Cardiac muscle cell (in vitro differentiated cells and primary cell): Measurements from ENCODE around the gene CD99L2. TPM values are rescaled to one million over a fixed set of nuclear protein-coding genes. Genes with fewer than 3 reads are reported as not detected.

ENCODE experiments used
- DNase-seq, 2 donors: peaks; one replicate each; pipeline versions ENCODE4 v3.0.0 to v3.0.0-alpha.2; 2010 to 2017; ENCODE audit warnings: low read depth in 1 of 2, low spot score in 1 of 2
- H3K27ac ChIP-seq: fragments of 200-600 bp; sonication (generic); 2 replicates; pipeline ENCODE4 v1.5.1; 2016
- H3K27me3 ChIP-seq: fragments of 200-600 bp; sonication (generic); 2 replicates; pipeline ENCODE4 v1.6.0; 2016; ENCODE audit warnings: control low read depth
- H3K36me3 ChIP-seq: fragments of 200-600 bp; sonication (generic); 2 replicates; pipeline ENCODE4 v1.5.1; 2016; ENCODE audit warnings: control low read depth
- H3K4me1 ChIP-seq: fragments of 200-600 bp; sonication (generic); 2 replicates; pipeline ENCODE4 v1.8.1; 2017; ENCODE audit warnings: low read depth, mild to moderate bottlenecking, mixed run types
- H3K4me3 ChIP-seq: fragments of 200-600 bp; sonication (generic); 2 replicates; pipeline ENCODE4 v1.5.1; 2016; ENCODE audit warnings: mild to moderate bottlenecking
- H3K9me3 ChIP-seq: fragments of 200-600 bp; sonication (generic); 2 replicates; pipeline ENCODE4 v1.5.1; 2017; ENCODE audit warnings: low read depth, mild to moderate bottlenecking, control low read depth
- polyA plus RNA-seq: library from polyadenylated mRNA; unstranded; fragments of >200 nt; fragmentation: Nextera tagmentation; extraction: Ambion mirVana; gene quantifications from 2 replicates; pipeline ENCODE4 v1.2.1, GENCODE V29; 2016
- total RNA-seq: library from RNA; depleted of rRNA; stranded (reverse); fragments of >200 nt; gene quantifications from 2 replicates; pipeline ENCODE4 v1.2.3, GENCODE V29; 2016
- TF ChIP-seq, protein P1 (sequence below): IDR thresholded peaks from 2 replicates; pipeline ENCODE4 v1.5.1; 2012; ENCODE audit warnings: low read depth, mild to moderate bottlenecking, low read length

The CD99L2 gene
- total and polyA plus RNA-seq, 2 experiments from 2014 or later = 44.7 to 53.5 TPM

DNA sequence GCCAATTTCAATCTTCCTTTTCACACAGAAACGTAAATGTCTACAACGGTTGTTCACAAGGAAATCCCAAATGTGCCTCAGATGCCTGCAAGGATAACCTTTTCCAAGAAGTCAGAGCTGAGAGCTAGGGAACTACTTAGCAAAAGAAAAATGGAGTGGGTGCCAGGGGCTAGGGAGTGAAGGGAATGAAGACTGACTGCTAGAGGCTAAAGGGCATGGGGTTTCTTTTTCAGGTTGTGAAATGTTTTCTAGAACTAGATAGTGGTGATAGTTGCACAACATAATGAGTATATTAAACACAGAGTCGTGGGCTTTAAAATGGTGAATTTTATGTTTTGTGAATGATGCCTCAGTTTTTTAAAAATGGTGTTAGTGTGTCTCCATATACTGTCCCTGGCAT is 53.4 kb downstream of the CD99L2 start:
- H3K9me3 ChIP-seq = no peaks in the 10 kb centered on the region
- peak in 1 of 2 donors; percentile 37 for DNase-seq
- TF ChIP-seq, protein P1, sequence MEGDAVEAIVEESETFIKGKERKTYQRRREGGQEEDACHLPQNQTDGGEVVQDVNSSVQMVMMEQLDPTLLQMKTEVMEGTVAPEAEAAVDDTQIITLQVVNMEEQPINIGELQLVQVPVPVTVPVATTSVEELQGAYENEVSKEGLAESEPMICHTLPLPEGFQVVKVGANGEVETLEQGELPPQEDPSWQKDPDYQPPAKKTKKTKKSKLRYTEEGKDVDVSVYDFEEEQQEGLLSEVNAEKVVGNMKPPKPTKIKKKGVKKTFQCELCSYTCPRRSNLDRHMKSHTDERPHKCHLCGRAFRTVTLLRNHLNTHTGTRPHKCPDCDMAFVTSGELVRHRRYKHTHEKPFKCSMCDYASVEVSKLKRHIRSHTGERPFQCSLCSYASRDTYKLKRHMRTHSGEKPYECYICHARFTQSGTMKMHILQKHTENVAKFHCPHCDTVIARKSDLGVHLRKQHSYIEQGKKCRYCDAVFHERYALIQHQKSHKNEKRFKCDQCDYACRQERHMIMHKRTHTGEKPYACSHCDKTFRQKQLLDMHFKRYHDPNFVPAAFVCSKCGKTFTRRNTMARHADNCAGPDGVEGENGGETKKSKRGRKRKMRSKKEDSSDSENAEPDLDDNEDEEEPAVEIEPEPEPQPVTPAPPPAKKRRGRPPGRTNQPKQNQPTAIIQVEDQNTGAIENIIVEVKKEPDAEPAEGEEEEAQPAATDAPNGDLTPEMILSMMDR = no peak

GRCh38 chrX:150844016-150844415 is 54.5 kb downstream of the CD99L2 start:
- no peak overlapping the region for H3K27ac ChIP-seq
- DNase-seq = no peak
- TF ChIP-seq, protein P1 = no peak
- H3K4me1 ChIP-seq = no peaks in the 10 kb centered on the region
- no peaks in the 10 kb centered on the region for H3K9me3 ChIP-seq
- H3K27me3 ChIP-seq = no peaks in the 10 kb centered on the region
- no peak overlapping the region for H3K4me3 ChIP-seq
- no peaks in the 10 kb centered on the region for H3K36me3 ChIP-seq

More for the DNA sequence above, 53.4 kb downstream of the CD99L2 start:
- Histone ChIP-seq H3K4me1 (no peaks in the 10 kb centered on the region), H3K36me3 (no peaks in the 10 kb centered on the region), H3K27me3 (no peaks in the 10 kb centered on the region), H3K27ac (no peak overlapping the region), H3K4me3 (no peak overlapping the region)

DNA sequence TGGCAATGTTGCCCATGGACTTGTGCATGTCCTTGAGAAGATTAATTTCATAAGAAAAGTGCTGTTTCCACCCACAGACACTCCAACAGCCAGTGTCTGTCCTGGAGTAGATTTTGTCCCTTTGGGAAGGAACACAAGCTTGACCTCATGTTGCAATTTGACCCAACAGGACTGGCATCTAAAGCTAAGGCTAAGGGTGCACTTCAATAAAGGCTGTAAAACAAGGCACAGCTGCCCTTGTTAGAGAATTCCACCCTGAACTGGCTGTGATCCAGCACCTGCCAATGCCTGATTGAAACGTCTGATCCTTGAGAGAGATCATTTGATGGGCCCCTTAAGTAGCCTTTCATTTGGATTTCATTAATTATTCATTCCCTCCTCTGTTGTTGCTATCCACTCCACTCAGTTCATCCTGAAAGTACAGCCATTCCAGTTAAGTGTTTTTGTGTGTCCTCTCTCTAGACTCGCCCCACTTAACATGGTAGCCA is 56.2 kb downstream of the CD99L2 start:
- no peaks in the 10 kb centered on the region for H3K27me3 ChIP-seq
- no peak overlapping the region for H3K4me3 ChIP-seq
- no peaks in the 10 kb centered on the region for H3K9me3 ChIP-seq
- H3K27ac ChIP-seq = no peak overlapping the region
- TF ChIP-seq, protein P1 = no peak
- DNase-seq = no peak
- H3K4me1 ChIP-seq = no peaks in the 10 kb centered on the region
- no peaks in the 10 kb centered on the region for H3K36me3 ChIP-seq

DNA sequence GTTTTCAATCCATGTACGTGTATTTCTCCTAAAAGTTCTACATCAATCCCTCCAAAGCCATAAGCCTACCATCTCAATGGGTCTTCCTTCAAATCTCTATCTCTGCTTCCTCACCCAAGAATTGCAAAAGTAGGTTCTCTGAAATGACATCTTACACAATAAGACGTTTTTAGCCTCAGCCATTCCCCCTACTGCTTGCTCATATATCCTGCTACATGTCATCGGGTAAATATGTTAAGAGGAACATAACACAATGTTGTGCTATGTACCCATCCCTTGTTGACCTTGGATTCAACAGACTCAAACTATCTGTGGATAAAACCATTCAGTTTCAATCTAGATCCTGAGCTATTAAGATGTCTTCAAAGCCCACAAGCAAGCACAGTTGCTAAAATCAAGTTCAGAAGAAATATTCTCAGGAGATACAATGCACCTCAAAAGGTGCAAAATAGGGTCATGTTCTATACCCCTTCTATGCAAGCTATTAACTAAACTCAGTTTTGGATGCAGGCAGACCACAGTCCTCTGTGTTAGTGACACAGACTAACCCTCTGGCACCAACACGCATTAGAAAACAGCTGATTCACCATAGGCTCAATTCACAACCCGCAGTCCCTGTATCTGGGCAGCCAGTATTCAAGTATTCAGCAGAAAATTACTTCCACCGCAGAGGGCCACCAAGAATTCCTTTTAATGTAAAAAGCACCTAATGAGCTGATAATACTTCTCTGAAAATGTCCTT is 56.8 kb downstream of the CD99L2 start:
- TF ChIP-seq, protein P1 = no peak
- DNase-seq = peak in 1 of 2 donors; percentile 57
- H3K27ac ChIP-seq = no peak overlapping the region

GRCh38 chrX:150837845-150838244 is 60.6 kb downstream of the CD99L2 start:
- DNase-seq = no peak
- Histone ChIP-seq H3K27me3 (no peaks in the 10 kb centered on the region), H3K4me1 (no peaks in the 10 kb centered on the region), H3K36me3 (no peaks in the 10 kb centered on the region), H3K4me3 (no peak overlapping the region), H3K27ac (no peak overlapping the region), H3K9me3 (no peaks in the 10 kb centered on the region)
- TF ChIP-seq, protein P1 = no peak

More for the DNA sequence above, 56.8 kb downstream of the CD99L2 start:
- H3K9me3 ChIP-seq = no peaks in the 10 kb centered on the region
- no peaks in the 10 kb centered on the region for H3K27me3 ChIP-seq
- H3K36me3 ChIP-seq = no peaks in the 10 kb centered on the region
- H3K4me3 ChIP-seq = no peak overlapping the region
- H3K4me1 ChIP-seq = no peaks in the 10 kb centered on the region
